ENCODE measurements around the gene USP31. TPM values are rescaled to one million over a fixed set of nuclear protein-coding genes. Genes with fewer than 3 reads are reported as not detected.

The USP31 gene
- total RNA-seq, 1 experiment from 2014 or later = 16.1 TPM

DNA sequence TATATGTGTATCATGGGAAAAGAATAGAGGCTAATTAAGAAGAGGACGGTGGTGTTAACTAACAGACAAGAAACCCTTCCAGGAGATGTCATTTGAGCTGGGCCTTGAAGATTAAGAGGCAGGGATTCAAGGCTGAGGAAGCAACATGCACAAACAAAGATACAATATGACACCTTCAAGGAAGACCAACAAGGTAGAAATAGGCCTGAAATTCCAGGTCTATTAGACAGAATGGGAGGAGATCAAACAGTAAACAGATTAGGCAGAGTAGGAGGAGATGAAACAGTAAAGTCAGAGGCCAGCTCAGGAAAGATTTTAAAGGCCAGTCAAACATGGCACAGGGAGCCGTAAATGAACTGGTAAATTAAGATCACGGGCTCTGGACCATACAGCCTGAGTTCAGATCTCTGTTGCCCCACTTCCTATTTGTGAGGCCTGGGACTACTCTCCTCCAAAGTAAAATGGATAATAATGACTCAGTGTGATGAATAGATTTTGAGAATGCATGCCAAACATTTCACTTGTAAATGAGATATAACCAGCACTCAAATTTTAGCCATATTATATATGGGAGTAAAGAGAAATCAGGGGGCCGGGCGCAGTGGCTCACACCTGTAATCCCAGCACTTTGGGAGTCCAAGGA, 38.9 kb downstream of the USP31 start:
- Histone ChIP-seq H2AFZ (ENCODE audit: low read length) (no peak overlapping the region), H3K4me1 (ENCODE audit: insufficient read depth, low read length) (no peaks in the 10 kb centered on the region; the same call in 1 of the 2 replicates), H2BK120ac (ENCODE audit: low read depth, low read length, poor library complexity, severe bottlenecking) (no peak overlapping the region), H2BK12ac (ENCODE audit: insufficient read length, low read depth, low read length) (no peak overlapping the region), H2BK5ac (ENCODE audit: insufficient read length, low read length) (no peak overlapping the region), H3K9ac (ENCODE audit: extremely low read depth, insufficient read length, low read length) (no peak overlapping the region), H3K18ac (ENCODE audit: insufficient read length, low read depth, low read length) (no peak overlapping the region), H2BK15ac (ENCODE audit: low read depth, low read length) (no peak overlapping the region), H3K4me2 (ENCODE audit: insufficient read depth, insufficient read length, low read length) (no peak overlapping the region), H3K9me3 (ENCODE audit: control insufficient read depth, low read depth, low read length) (no peaks in the 10 kb centered on the region), H3K79me2 (ENCODE audit: insufficient read depth, low read length) (no peaks in the 10 kb centered on the region; the same call in 1 of the 2 replicates), H3K27me3 (ENCODE audit: insufficient read depth, low read length) (no peaks in the 10 kb centered on the region), H4K5ac (ENCODE audit: insufficient read length, low read depth, low read length) (no peak overlapping the region), H4K20me1 (ENCODE audit: control insufficient read depth, insufficient read depth, insufficient read length) (no peaks in the 10 kb centered on the region), H3K79me1 (ENCODE audit: insufficient read depth, low read depth, low read length, poor library complexity, severe bottlenecking) (peaks cover 7% of the 10 kb centered on the region), H3K23ac (ENCODE audit: insufficient read length, low read depth, low read length) (no peak overlapping the region), H4K8ac (replicated peaks; ENCODE audit: insufficient read length, low read depth, low read length) (no peak overlapping the region), H3K14ac (ENCODE audit: insufficient read depth, low read length) (no peak overlapping the region), H3K4ac (ENCODE audit: low read depth, low read length) (no peak overlapping the region), H3K56ac (ENCODE audit: insufficient read length, low read depth, low read length) (no peak overlapping the region), H3K23me2 (ENCODE audit: insufficient read length, low read depth, low read length, poor library complexity, severe bottlenecking) (no peaks in the 10 kb centered on the region), H3K27ac (ENCODE audit: insufficient read length, low read depth, low read length) (no peak overlapping the region), H2AK5ac (ENCODE audit: insufficient read length, low read length) (no peak overlapping the region), H2BK20ac (ENCODE audit: low read depth, low read length, poor library complexity, severe bottlenecking) (no peak overlapping the region), H4K91ac (ENCODE audit: insufficient read length, low read depth, low read length) (no peak overlapping the region), H3T11ph (ENCODE audit: low read length) (no peak overlapping the region)
- Mint-ChIP-seq H3K36me3 (ENCODE audit: insufficient read depth in 1 of 3, low read depth in 3 of 3) (peaks cover 4 to 35% (median 11%) of the 10 kb centered on the region in 3 experiments; a peak in 6 of 7 replicates), H3K27ac (no peak overlapping the region), H3K4me3 (no peak overlapping the region), H3K27me3 (ENCODE audit: low read depth) (no peaks in the 10 kb centered on the region; the same call in 1 of the 2 replicates), H3K4me1 (peaks cover 14 to 18% of the 10 kb centered on the region in 2 experiments), H3K9me3 (peaks cover 3% of the 10 kb centered on the region in 2 experiments; a peak in 3 of 5 replicates)
- WGBS (ENCODE audit: extremely low coverage, insufficient read length, low lambda C conversion rate) = no CpG with 5 or more reads among the region's 5 CpGs
- no peak for DNase-seq
- TF ChIP-seq, protein P1, sequence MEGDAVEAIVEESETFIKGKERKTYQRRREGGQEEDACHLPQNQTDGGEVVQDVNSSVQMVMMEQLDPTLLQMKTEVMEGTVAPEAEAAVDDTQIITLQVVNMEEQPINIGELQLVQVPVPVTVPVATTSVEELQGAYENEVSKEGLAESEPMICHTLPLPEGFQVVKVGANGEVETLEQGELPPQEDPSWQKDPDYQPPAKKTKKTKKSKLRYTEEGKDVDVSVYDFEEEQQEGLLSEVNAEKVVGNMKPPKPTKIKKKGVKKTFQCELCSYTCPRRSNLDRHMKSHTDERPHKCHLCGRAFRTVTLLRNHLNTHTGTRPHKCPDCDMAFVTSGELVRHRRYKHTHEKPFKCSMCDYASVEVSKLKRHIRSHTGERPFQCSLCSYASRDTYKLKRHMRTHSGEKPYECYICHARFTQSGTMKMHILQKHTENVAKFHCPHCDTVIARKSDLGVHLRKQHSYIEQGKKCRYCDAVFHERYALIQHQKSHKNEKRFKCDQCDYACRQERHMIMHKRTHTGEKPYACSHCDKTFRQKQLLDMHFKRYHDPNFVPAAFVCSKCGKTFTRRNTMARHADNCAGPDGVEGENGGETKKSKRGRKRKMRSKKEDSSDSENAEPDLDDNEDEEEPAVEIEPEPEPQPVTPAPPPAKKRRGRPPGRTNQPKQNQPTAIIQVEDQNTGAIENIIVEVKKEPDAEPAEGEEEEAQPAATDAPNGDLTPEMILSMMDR (conservative IDR thresholded peaks at IDR 0.05) = no peak

Measured in H9 (cell line).